Measurements from ENCODE around the gene ETS2. TPM values are rescaled to one million over a fixed set of nuclear protein-coding genes. Genes with fewer than 3 reads are reported as not detected.
"Not testable (repeated sequence)": the region's sequence is repeated elsewhere in the genome, so short reads cannot be mapped to it uniquely, and the experiment has no call there.

Gene ETS2
- total RNA-seq, 2 experiments from 2014 or later = 28.1 to 29.7 TPM

DNA sequence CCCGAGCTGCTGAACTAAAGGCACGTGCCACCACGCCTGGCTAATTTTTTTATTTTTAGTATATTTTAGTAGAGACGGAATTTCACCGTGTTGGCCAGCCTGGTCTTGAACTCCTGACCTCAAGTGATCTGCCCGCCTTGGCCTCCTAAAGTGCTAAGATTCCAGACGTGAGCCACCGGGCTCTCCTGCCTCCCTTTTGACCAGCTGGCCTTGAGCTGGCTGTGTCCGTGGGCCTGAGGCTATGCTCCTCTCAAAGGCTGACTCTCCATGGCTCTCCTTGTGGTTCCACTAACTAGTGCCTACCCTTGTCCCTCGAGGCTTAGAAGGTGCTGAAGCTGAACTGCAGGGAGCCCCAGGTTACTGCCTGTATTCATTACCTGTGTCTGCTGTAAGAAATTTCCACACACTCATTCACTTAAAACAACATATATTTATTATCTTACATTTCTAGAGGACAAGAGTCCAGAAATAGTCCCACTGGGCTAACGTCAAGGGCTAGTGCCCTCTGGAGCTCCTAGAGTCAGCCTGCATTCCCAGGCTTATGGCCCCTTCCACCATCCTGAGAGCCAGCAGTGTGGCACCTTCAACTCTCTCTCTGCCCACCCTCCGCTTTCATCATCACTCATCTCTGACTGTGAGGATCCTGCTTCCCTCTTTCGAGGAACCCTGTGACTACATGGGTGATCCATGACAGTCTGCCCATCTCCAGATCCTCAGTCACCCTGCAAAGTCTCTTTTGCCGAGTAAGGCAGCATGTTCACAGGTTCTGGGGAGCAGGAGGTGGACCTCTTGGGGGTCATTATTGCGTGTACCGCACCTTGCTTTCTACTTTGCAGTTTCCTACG lies 34.9 kb downstream of the ETS2 start:
- no peak for ATAC-seq
- no peak overlapping the region for H3K4me3 Mint-ChIP-seq
- H3K27ac Mint-ChIP-seq = no peak overlapping the region
- H3K36me3 Mint-ChIP-seq (ENCODE audit: low read depth) = no peaks in the 10 kb centered on the region
- H3K27me3 Mint-ChIP-seq = no peaks in the 10 kb centered on the region
- no peaks in the 10 kb centered on the region for H3K9me3 Mint-ChIP-seq
- intact Hi-C loops (cut with micrococcal nuclease) = no loop called here
- CTCF ChIA-PET = no interaction called here
- peaks cover 7% of the 10 kb centered on the region for H3K4me1 Mint-ChIP-seq (ENCODE audit: low read depth)
- POLR2A ChIA-PET = no interaction called here
- no peak for DNase-seq
- TF ChIP-seq, protein P1, sequence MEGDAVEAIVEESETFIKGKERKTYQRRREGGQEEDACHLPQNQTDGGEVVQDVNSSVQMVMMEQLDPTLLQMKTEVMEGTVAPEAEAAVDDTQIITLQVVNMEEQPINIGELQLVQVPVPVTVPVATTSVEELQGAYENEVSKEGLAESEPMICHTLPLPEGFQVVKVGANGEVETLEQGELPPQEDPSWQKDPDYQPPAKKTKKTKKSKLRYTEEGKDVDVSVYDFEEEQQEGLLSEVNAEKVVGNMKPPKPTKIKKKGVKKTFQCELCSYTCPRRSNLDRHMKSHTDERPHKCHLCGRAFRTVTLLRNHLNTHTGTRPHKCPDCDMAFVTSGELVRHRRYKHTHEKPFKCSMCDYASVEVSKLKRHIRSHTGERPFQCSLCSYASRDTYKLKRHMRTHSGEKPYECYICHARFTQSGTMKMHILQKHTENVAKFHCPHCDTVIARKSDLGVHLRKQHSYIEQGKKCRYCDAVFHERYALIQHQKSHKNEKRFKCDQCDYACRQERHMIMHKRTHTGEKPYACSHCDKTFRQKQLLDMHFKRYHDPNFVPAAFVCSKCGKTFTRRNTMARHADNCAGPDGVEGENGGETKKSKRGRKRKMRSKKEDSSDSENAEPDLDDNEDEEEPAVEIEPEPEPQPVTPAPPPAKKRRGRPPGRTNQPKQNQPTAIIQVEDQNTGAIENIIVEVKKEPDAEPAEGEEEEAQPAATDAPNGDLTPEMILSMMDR (IDR thresholded peaks at IDR 0.05) = no peak

DNA sequence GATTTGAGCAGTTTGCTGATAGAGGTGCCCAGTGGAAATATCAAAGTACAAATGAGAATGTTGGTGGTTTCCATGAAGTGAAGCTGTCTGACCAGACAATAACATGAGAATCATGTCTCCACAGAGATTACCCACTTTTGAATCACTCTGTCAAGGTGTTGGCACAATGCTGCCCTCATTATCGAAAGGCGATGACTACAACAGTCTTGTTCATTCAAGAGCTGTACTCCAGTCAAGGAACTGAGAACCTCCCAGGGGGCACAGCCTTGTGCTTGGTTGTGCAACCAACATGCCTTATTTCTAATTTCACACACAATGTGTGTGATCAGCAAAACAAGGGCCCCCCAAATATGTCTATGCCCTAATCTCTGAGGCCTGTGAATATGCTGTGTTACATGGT lies 35.7 kb downstream of the ETS2 start:
- Mint-ChIP-seq H3K4me3 (no peak overlapping the region), H3K36me3 (ENCODE audit: low read depth) (no peaks in the 10 kb centered on the region), H3K27me3 (no peaks in the 10 kb centered on the region), H3K4me1 (ENCODE audit: low read depth) (peaks cover 7% of the 10 kb centered on the region), H3K27ac (no peak overlapping the region), H3K9me3 (no peaks in the 10 kb centered on the region)
- TF ChIP-seq, protein P1 (IDR thresholded peaks at IDR 0.05) = no peak
- ChIA-PET POLR2A (no interaction called here), CTCF (interaction anchor here (2.2 kb wide), 1 partner anchor 10 kb away, joined by 5 read pairs; no protein-coding TSS in a partner anchor)
- ATAC-seq (no peak), DNase-seq (no peak)
- intact Hi-C loops (cut with micrococcal nuclease) = no loop called here

DNA sequence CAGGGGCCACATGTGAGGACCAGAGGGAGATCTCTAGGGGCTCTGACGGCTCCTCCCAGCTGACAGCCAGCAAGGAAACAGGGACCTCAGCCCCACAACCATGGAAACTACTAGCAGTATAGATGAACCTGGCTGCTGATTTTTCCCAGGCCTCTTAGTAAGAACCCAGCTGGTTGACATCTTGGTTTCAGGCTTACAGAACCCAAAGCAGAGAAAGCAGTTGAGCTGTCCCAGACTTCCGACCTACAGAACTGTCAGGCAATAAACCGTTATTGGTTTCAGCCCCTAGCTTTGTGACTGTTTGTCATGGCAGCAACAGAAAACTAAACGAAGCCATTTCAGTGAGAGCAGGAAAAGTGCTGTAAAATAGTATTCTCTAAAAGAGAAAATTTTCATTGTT lies 36.4 kb downstream of the ETS2 start:
- Mint-ChIP-seq H3K4me1 (ENCODE audit: low read depth) (peaks cover 7% of the 10 kb centered on the region), H3K27ac (no peak overlapping the region), H3K36me3 (ENCODE audit: low read depth) (no peaks in the 10 kb centered on the region), H3K27me3 (no peaks in the 10 kb centered on the region), H3K9me3 (no peaks in the 10 kb centered on the region), H3K4me3 (no peak overlapping the region)
- POLR2A ChIA-PET = no interaction called here
- ATAC-seq (no peak), DNase-seq (no peak)
- intact Hi-C loops (cut with micrococcal nuclease) = no loop called here
- TF ChIP-seq, protein P1 (IDR thresholded peaks at IDR 0.05) = no peak
- CTCF ChIA-PET = interaction anchor here (1.2 to 2.2 kb wide), 2 partner anchors 10 to 148 kb away, joined by 3 to 5 read pairs; no protein-coding TSS in a partner anchor

DNA sequence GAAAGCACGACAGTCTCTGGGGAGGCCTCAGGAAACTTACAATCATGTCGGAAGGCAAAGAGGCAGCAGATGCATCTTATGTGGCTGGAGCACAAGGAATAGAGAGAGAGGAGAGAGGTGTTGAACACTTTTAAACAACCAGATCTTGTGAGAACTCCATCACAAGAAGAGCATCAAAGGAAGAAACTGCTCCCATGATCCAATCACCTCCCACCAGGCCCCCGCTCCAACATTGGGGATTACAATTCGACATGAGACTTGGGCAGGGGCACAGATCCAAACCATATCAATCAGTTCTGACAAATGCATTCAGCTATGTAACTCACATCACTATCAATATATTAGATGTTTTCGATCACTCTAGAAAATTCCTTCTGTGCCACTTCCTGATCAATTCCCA lies 37.6 kb downstream of the ETS2 start:
- no peaks in the 10 kb centered on the region for H3K36me3 Mint-ChIP-seq (ENCODE audit: low read depth)
- H3K4me3 Mint-ChIP-seq = no peak overlapping the region
- ATAC-seq (no peak), DNase-seq (no peak)
- no peak overlapping the region for H3K27ac Mint-ChIP-seq
- TF ChIP-seq, protein P1 (IDR thresholded peaks at IDR 0.05) = no peak
- ChIA-PET CTCF (interaction anchor here (2.2 kb wide), 1 partner anchor 11 kb away, joined by 5 read pairs; no protein-coding TSS in a partner anchor), POLR2A (interaction anchor here (0.9 kb wide), 1 partner anchor 68 kb away, joined by 3 read pairs; no protein-coding TSS in a partner anchor)
- peaks cover 5% of the 10 kb centered on the region for H3K4me1 Mint-ChIP-seq (ENCODE audit: low read depth)
- H3K9me3 Mint-ChIP-seq = no peaks in the 10 kb centered on the region
- intact Hi-C loops (cut with micrococcal nuclease) = no loop called here
- no peaks in the 10 kb centered on the region for H3K27me3 Mint-ChIP-seq

DNA sequence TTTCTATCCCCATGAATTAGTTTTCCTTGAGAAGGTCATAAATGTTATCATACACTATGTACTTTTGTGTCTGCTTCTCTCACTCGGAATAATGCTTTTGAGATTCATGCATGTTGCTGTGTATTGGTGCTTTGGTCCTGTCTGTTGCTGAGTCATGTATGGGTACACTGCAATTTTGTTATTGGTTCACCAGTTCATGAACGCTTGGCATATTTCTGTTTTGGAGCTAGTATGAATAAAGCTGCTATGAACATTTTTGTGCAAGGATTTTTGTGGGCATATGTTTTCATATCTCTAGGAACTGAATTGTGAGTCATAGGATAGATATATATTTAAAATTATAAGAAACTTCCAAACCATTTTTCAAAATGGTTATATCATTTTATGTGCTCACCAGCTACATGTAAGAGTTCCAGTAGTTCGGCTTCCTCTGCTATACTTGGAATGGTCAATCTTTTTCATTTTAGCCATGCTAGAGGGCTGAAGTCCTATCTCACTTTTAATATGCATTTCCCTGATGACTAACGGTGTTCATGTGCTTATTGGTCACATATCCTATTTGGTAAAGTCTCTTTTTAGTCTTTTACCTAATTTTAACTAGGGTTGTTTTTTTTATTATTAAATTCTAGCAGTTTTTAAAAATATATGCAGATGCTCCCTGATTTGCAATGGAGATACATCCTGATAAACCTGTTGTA lies 38.2 kb downstream of the ETS2 start:
- TF ChIP-seq, protein P1 (IDR thresholded peaks at IDR 0.05) = no peak
- H3K9me3 Mint-ChIP-seq = no peaks in the 10 kb centered on the region
- no peaks in the 10 kb centered on the region for H3K36me3 Mint-ChIP-seq (ENCODE audit: low read depth)
- no peak overlapping the region for H3K27ac Mint-ChIP-seq
- DNase-seq = no peak
- peaks cover 5% of the 10 kb centered on the region for H3K4me1 Mint-ChIP-seq (ENCODE audit: low read depth)
- H3K27me3 Mint-ChIP-seq = no peaks in the 10 kb centered on the region
- no peak overlapping the region for H3K4me3 Mint-ChIP-seq
- intact Hi-C loops (cut with micrococcal nuclease) = no loop called here
- ATAC-seq = no peak
- ChIA-PET CTCF (no interaction called here), POLR2A (interaction anchor here (0.9 kb wide), 1 partner anchor 68 kb away, joined by 3 read pairs; no protein-coding TSS in a partner anchor)

DNA sequence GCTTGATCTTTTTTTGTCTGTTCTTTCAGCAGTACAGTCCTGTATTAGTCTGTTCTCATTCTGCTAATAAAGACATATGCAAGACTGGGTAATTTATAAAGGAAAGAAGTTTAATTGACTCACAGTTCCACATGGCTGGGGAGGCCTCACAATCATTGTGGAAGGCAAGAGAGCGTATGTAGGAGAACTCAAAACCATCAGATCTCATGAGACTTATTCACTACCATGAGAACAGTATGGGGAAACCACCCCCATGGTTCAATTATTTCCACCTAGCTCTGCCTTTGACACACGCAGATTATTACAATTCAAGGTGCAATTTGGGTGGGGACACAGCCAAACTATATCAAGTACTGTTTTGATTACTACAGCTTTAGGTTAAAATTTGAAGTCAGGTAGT lies 39.6 kb downstream of the ETS2 start:
- CTCF ChIA-PET; H3K36me3 Mint-ChIP-seq (ENCODE audit: low read depth); intact Hi-C loops (cut with micrococcal nuclease); H3K9me3 Mint-ChIP-seq; H3K27ac Mint-ChIP-seq; POLR2A ChIA-PET; ATAC-seq; H3K27me3 Mint-ChIP-seq; H3K4me3 Mint-ChIP-seq; H3K4me1 Mint-ChIP-seq (ENCODE audit: low read depth); DNase-seq: not testable (repeated sequence)

Data from activated CD8-positive, alpha-beta T cell treated with anti-CD3 and anti-CD28 coated beads for 36 hours (primary cell).